ENCODE measurements around the gene CDK6. TPM values are rescaled to one million over a fixed set of nuclear protein-coding genes. Genes with fewer than 3 reads are reported as not detected.
A peak's percentile ranks its signal among the peaks of the same experiment; 100 is the strongest.

CDK6 gene
- total RNA-seq, 4 donors from 2014 or later, result 1.2 to 6.9 (median 2.6) TPM

DNA sequence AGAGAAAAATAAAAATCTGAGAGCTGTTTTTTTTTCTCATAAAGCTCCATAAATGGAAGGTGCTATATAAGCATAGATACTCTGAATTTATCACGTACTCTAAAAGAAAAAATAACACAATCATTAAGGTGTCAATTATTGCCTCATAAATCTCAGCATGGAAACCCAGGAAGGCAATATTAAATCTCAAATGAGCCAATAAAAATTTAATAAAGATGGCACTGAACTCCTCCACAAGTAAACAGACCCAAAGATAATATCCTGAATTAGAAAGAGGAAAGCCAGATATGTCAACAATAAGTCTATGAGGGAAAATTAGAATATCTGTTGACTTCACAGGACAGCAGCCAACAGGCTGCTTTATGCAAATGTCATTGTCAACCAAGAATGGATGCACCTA, 66.5 kb downstream of the CDK6 start:
- H3K36me3 ChIP-seq, result no peaks in the 10 kb centered on the region
- DNase-seq (no peak), ATAC-seq (no peak)
- no peak overlapping the region for H3K4me3 ChIP-seq
- no peaks in the 10 kb centered on the region for H3K27me3 ChIP-seq
- no peak overlapping the region for H3K27ac ChIP-seq
- peaks cover 5 to 7% of the 10 kb centered on the region in 2 donors for H3K4me1 ChIP-seq
- in situ Hi-C loops (cut with MboI; ENCODE audit: low sequenced_read_pairs in 4 of 4) (no loop called here), intact Hi-C loops (cut with DNase I; ENCODE audit: low total_unique reads) (no loop called here)
- TF ChIP-seq POLR2A (IDR thresholded peaks at IDR 0.05), result no peak
- TF ChIP-seq, protein P1, sequence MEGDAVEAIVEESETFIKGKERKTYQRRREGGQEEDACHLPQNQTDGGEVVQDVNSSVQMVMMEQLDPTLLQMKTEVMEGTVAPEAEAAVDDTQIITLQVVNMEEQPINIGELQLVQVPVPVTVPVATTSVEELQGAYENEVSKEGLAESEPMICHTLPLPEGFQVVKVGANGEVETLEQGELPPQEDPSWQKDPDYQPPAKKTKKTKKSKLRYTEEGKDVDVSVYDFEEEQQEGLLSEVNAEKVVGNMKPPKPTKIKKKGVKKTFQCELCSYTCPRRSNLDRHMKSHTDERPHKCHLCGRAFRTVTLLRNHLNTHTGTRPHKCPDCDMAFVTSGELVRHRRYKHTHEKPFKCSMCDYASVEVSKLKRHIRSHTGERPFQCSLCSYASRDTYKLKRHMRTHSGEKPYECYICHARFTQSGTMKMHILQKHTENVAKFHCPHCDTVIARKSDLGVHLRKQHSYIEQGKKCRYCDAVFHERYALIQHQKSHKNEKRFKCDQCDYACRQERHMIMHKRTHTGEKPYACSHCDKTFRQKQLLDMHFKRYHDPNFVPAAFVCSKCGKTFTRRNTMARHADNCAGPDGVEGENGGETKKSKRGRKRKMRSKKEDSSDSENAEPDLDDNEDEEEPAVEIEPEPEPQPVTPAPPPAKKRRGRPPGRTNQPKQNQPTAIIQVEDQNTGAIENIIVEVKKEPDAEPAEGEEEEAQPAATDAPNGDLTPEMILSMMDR (IDR thresholded peaks at IDR 0.05 in 4 of 5, conservative IDR thresholded peaks at IDR 0.05 in 1 of 5), result no peak
- no peaks in the 10 kb centered on the region for H3K9me3 ChIP-seq

DNA sequence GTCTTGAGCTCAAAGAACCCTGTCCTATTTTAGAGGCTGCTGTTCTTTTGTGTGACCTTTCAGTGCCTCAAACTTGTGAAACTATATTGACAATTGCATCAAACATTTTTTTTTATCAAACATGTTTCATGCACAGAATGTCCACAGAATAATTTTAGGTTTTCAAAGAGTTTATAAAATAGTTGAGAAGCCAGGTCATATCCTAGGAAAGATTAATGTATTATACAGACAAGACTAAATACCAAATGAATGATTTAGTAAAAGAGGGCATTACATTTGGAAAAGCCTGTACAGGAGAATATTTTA, 67.0 kb downstream of the CDK6 start:
- intact Hi-C loops (cut with DNase I; ENCODE audit: low total_unique reads), result no loop called here

DNA sequence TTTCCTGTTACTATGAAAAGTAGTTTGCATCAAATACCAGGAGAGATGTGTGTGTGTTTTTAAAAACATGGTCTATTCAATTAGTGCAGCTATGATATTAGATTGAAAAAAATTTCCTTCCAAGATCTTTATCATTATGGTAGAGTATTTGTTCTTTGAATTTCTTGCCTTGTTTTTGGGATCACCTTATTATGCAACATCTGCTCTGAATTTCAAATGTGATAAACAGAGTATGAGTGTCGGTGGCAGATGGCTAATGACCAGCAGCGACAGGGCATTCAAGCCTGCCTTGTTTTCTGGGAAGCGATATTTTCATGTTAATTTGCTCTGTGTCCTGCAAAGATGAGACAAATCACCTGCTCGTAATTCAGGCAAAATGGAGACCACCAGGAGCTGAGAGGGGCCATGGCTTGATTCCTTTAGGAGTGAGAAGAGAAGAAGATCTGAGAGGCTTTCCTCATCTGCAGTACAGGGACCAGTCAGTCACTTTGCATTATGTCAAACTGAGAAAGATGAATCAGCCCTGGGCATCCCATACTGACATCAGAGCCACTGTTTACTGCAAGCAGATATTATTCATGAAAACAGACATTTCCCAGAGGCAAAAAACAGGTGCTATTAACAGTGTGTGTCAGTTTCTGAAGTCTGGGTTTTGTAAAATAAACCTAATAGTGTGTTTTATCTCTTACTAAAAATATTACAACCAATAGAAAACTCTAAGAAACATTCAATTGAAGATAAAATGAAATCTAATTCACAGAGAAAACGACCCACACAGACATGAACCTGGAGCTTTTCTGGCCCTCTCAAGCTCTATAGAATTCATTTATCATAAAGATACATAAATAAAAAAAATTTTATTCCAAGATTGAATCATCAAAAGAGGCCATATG, 67.6 kb downstream of the CDK6 start:
- Histone ChIP-seq H3K36me3 (no peaks in the 10 kb centered on the region), H3K27me3 (no peaks in the 10 kb centered on the region), H3K4me3 (no peak overlapping the region), H3K9me3 (no peaks in the 10 kb centered on the region), H3K4me1 (peaks cover 5 to 7% of the 10 kb centered on the region in 2 donors), H3K27ac (no peak overlapping the region)
- TF ChIP-seq, protein P1 (IDR thresholded peaks at IDR 0.05 in 4 of 5, conservative IDR thresholded peaks at IDR 0.05 in 1 of 5), result no peak
- no peak for TF ChIP-seq POLR2A (IDR thresholded peaks at IDR 0.05)
- ATAC-seq (peak in 1 of 2 donors; percentile 47), DNase-seq (no peak)
- in situ Hi-C loops (cut with MboI; ENCODE audit: low sequenced_read_pairs in 4 of 4), result no loop called here
- intact Hi-C loops (cut with DNase I; ENCODE audit: low total_unique reads), result no loop called here

More for the DNA sequence above, 67.0 kb downstream of the CDK6 start:
- TF ChIP-seq, protein P1 (IDR thresholded peaks at IDR 0.05 in 4 of 5, conservative IDR thresholded peaks at IDR 0.05 in 1 of 5), result no peak
- no peak for TF ChIP-seq POLR2A (IDR thresholded peaks at IDR 0.05)
- Histone ChIP-seq H3K27ac (no peak overlapping the region), H3K36me3 (no peaks in the 10 kb centered on the region), H3K4me3 (no peak overlapping the region), H3K4me1 (peaks cover 5 to 7% of the 10 kb centered on the region in 2 donors), H3K27me3 (no peaks in the 10 kb centered on the region), H3K9me3 (no peaks in the 10 kb centered on the region)
- in situ Hi-C loops (cut with MboI; ENCODE audit: low sequenced_read_pairs in 4 of 4), result no loop called here
- no peak for ATAC-seq
- no peak for DNase-seq

DNA sequence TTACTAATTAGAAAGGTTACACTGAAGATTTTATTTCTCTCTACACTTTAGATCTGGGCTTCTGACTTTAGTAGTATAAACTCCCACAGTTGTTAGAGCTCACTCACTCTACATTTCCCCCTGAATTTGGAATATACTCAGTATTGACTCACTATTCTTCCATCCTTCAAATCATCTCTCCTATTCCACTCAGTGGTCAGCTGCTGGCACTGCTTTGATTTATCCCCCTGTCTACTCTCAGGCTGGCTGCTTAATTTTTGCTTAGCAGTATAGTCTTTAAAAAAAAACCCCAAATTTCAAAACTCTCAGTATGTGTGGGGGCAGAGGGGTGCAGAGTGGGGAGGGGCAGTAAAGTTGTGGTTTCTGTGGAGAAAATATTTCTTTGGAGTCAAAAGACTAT, 68.9 kb downstream of the CDK6 start:
- peaks cover 5 to 7% of the 10 kb centered on the region in 2 donors for H3K4me1 ChIP-seq
- DNase-seq (no peak), ATAC-seq (no peak)
- intact Hi-C loops (cut with DNase I; ENCODE audit: low total_unique reads), result no loop called here
- H3K9me3 ChIP-seq, result no peaks in the 10 kb centered on the region
- in situ Hi-C loops (cut with MboI; ENCODE audit: low sequenced_read_pairs in 4 of 4), result no loop called here
- H3K27ac ChIP-seq, result no peak overlapping the region
- H3K4me3 ChIP-seq, result no peak overlapping the region
- H3K36me3 ChIP-seq, result no peaks in the 10 kb centered on the region
- TF ChIP-seq POLR2A (IDR thresholded peaks at IDR 0.05), result no peak
- TF ChIP-seq, protein P1 (IDR thresholded peaks at IDR 0.05 in 4 of 5, conservative IDR thresholded peaks at IDR 0.05 in 1 of 5), result no peak
- H3K27me3 ChIP-seq, result no peaks in the 10 kb centered on the region
